SK-N-SH (cell line): ENCODE results near the gene SLC37A1. TPM values are rescaled to one million over a fixed set of nuclear protein-coding genes. Genes with fewer than 3 reads are reported as not detected.

Experiments
- CTCF ChIA-PET: fragments of 300-600, 350-600 bp; formaldehyde crosslinking; extraction: SDS; loops from one replicate; lab custom pipeline; 2021; lab: Yijun Ruan, JAX
- POLR2A ChIA-PET: fragments of 350-600 bp; sonication (Branson Sonifier 250); formaldehyde crosslinking; extraction: SDS; loops from one replicate; lab custom pipeline; 2020; ENCODE audit warnings: antibody characterized with exemption, inconsistent platforms; lab: Yijun Ruan, JAX
- DNase-seq: peaks from one replicate; pipeline ENCODE4 v3.0.0; 2012
- H2AFZ ChIP-seq: fragments of 200-600 bp; sonication (generic); 2 replicates; pipeline ENCODE4 v1.8.1; 2016; ENCODE audit warnings: antibody characterized with exemption, mild to moderate bottlenecking, low read depth
- H3F3A ChIP-seq: fragments of 200-600 bp; sonication (generic); replicated peaks from 2 replicates; pipeline ENCODE3; 2016; ENCODE audit warnings: antibody characterized with exemption, mild to moderate bottlenecking; ENCODE audit not compliant: insufficient read depth
- H3K27ac ChIP-seq, 2 experiments: fragments of 200-500 bp in 1 of 2; fragments of 200-600 bp in 1 of 2; sonication (Bioruptor generic) in 1 of 2; sonication (generic), shearing (Covaris generic) in 1 of 2; 2 replicates each; pipeline versions ENCODE4 v1.5.1 to v1.6.1; 2014 to 2016; ENCODE audit warnings: low read depth in 2 of 2, inconsistent platforms in 1 of 2, low read length in 1 of 2, mild to moderate bottlenecking in 1 of 2, mixed read lengths in 1 of 2
- H3K27me3 ChIP-seq: fragments of 200-600 bp; sonication (generic), shearing (Covaris generic); 2 replicates; pipeline ENCODE4 v1.6.1; 2016; ENCODE audit warnings: mixed run types; ENCODE audit not compliant: insufficient read depth
- H3K36me3 ChIP-seq, 2 experiments: fragments of 200-500 bp in 1 of 2; fragments of 200-600 bp in 1 of 2; sonication (Bioruptor generic) in 1 of 2; sonication (generic) in 1 of 2; replicated peaks in 1 of 2; 2 replicates each; pipeline versions ENCODE3 to v1.5.1; 2014 to 2016; ENCODE audit warnings: low read length in 1 of 2, mild to moderate bottlenecking in 1 of 2; ENCODE audit not compliant: insufficient read depth in 2 of 2, control insufficient read depth in 1 of 2
- H3K4me1 ChIP-seq, 2 experiments: fragments of 200-500 bp in 1 of 2; fragments of 200-600 bp in 1 of 2; sonication (Bioruptor generic) in 1 of 2; sonication (generic), shearing (Covaris generic) in 1 of 2; 2 replicates each; pipeline versions ENCODE4 v1.5.1 to v1.6.1; 2014 to 2016; ENCODE audit warnings: low read depth in 1 of 2, low read length in 1 of 2, mixed run types in 1 of 2; ENCODE audit not compliant: insufficient read depth in 2 of 2, control insufficient read depth in 1 of 2
- H3K4me2 ChIP-seq: fragments of 200-600 bp; sonication (generic), shearing (Covaris generic); 2 replicates; pipeline ENCODE4 v1.6.1; 2017; ENCODE audit warnings: mixed run types
- H3K4me3 ChIP-seq, 2 experiments: fragments of 200-500 bp in 1 of 2; fragments of 200-600 bp in 1 of 2; sonication (Bioruptor generic) in 1 of 2; sonication (generic), shearing (Covaris generic) in 1 of 2; 2 replicates each; pipeline versions ENCODE4 v1.5.1 to v1.8.1; 2014 to 2016; ENCODE audit warnings: low read depth in 2 of 2, inconsistent platforms in 1 of 2, low read length in 1 of 2, mild to moderate bottlenecking in 1 of 2, mixed read lengths in 1 of 2, moderate library complexity in 1 of 2
- H3K79me2 ChIP-seq: fragments of 200-600 bp; sonication (generic); 2 replicates; pipeline ENCODE4 v1.8.1; 2017; ENCODE audit warnings: mild to moderate bottlenecking; ENCODE audit not compliant: insufficient read depth
- H3K9ac ChIP-seq: fragments of 200-600 bp; sonication (generic); 2 replicates; pipeline ENCODE4 v1.6.1; 2017; ENCODE audit warnings: mixed run types
- H3K9me2 ChIP-seq: fragments of 200-600 bp; sonication (generic); 2 replicates; pipeline ENCODE4 v1.6.1; 2017; ENCODE audit warnings: mixed run types
- H3K9me3 ChIP-seq: fragments of 200-600 bp; sonication (generic); 2 replicates; pipeline ENCODE4 v1.6.1; 2017; ENCODE audit warnings: mixed run types, mild to moderate bottlenecking, moderate library complexity
- H4K20me1 ChIP-seq: fragments of 200-600 bp; sonication (generic); 2 replicates; pipeline ENCODE4 v1.6.1; 2017; ENCODE audit warnings: mild to moderate bottlenecking, mixed run types; ENCODE audit not compliant: insufficient read depth
- CHD2 ChIP-seq: fragments of 150-350 bp; IDR thresholded peaks from 2 replicates; pipeline ENCODE4 v1.6.1; 2018; ENCODE audit warnings: low read length; ENCODE audit not compliant: partially characterized antibody
- CTCF ChIP-seq: fragments of 200-600 bp; sonication (generic); IDR thresholded peaks from 2 replicates; pipeline ENCODE4 v1.6.1; 2017; ENCODE audit warnings: antibody characterized with exemption, mild to moderate bottlenecking, moderate library complexity
- EP300 ChIP-seq, 2 experiments: IDR thresholded peaks; 2 replicates each; pipeline versions ENCODE4 v1.4.0 to v1.6.1; 2012; ENCODE audit warnings: borderline replicate concordance in 1 of 2, low read depth in 1 of 2, low read length in 1 of 2
- EZH2phosphoT487 ChIP-seq: fragments of 200-600 bp; sonication (generic); IDR thresholded peaks from 2 replicates; pipeline ENCODE4 v1.6.1; 2017; ENCODE audit warnings: low read depth, mixed run types, mild to moderate bottlenecking, antibody characterized with exemption, moderate library complexity, borderline replicate concordance
- FOSL2 ChIP-seq: IDR thresholded peaks from 2 replicates; pipeline ENCODE4 v1.4.0; 2012; ENCODE audit warnings: low read depth, mild to moderate bottlenecking, moderate library complexity, borderline replicate concordance
- IRF3 ChIP-seq: fragments of 150-350 bp; IDR thresholded peaks from 2 replicates; pipeline ENCODE4 v1.6.1; 2016; ENCODE audit warnings: mild to moderate bottlenecking, low read depth, low read length
- JUND ChIP-seq: IDR thresholded peaks from 2 replicates; pipeline ENCODE4 v1.4.0; 2012
- MAX ChIP-seq: IDR thresholded peaks from 2 replicates; pipeline ENCODE4 v1.4.0; 2012; ENCODE audit warnings: low read depth
- MEF2A ChIP-seq: IDR thresholded peaks from 2 replicates; pipeline ENCODE4 v1.4.0; 2012; ENCODE audit warnings: low read depth, borderline replicate concordance
- NFIC ChIP-seq: IDR thresholded peaks from 2 replicates; pipeline ENCODE4 v1.4.0; 2012; ENCODE audit warnings: borderline replicate concordance
- NRF1 ChIP-seq: IDR thresholded peaks from 2 replicates; pipeline ENCODE4 v1.6.1; 2012; ENCODE audit warnings: low read depth, mild to moderate bottlenecking, low read length
- PBX3 ChIP-seq: IDR thresholded peaks from 2 replicates; pipeline ENCODE4; 2012
- POLR2AphosphoS5 ChIP-seq: IDR thresholded peaks from 2 replicates; pipeline ENCODE4 v1.6.1; 2012; ENCODE audit warnings: low read depth, low read length
- REST ChIP-seq: IDR thresholded peaks from 2 replicates; pipeline ENCODE4 v1.6.1; 2012; ENCODE audit warnings: mild to moderate bottlenecking, low read depth, low read length, moderate library complexity
- RFX5 ChIP-seq: IDR thresholded peaks from 2 replicates; pipeline ENCODE4 v1.6.1; 2012; ENCODE audit warnings: mild to moderate bottlenecking, improper control_type of control experiment, low read length
- TAF1 ChIP-seq: IDR thresholded peaks from 2 replicates; pipeline ENCODE4 v1.6.1; 2012; ENCODE audit warnings: low read depth, mild to moderate bottlenecking, low read length, moderate library complexity, borderline replicate concordance
- YY1 ChIP-seq: IDR thresholded peaks from 2 replicates; pipeline ENCODE4 v1.4.0; 2012; ENCODE audit warnings: low read depth, mild to moderate bottlenecking
- WGBS: methylation state at CpG from one replicate; pipeline ENCODE4 v1.1.6; 2017; ENCODE audit warnings: low lambda C conversion rate; 5-methylcytosine and 5-hydroxymethylcytosine counted together
- polyA plus RNA-seq, 3 experiments: library from polyadenylated mRNA; depleted of rRNA; stranded (reverse); fragments of >200 nt; gene quantifications; 2 replicates each; pipeline ENCODE4 v1.2.3, GENCODE V29; 2012

SLC37A1 gene
- polyA plus RNA-seq, 1 of the 3 experiments (the other 2 are of a cell fraction): 2.8 TPM

GRCh38 chr21:42579456-42580075, 65.9 kb downstream of the SLC37A1 start:
- no peak for TF ChIP-seq MAX
- TF ChIP-seq IRF3: no peak
- no peak for TF ChIP-seq POLR2AphosphoS5
- no peak for TF ChIP-seq NRF1
- no peak for TF ChIP-seq REST
- TF ChIP-seq EZH2phosphoT487: no peak
- no peak for TF ChIP-seq FOSL2
- TF ChIP-seq NFIC: no peak
- no peak for TF ChIP-seq TAF1
- TF ChIP-seq JUND: no peak
- no peak for TF ChIP-seq EP300 (IDR thresholded peaks at IDR 0.05; ENCODE audit: borderline replicate concordance in 1 of 2, low read depth in 1 of 2, low read length in 1 of 2)
- TF ChIP-seq YY1: no peak
- TF ChIP-seq RFX5: no peak
- TF ChIP-seq CHD2: no peak
- no peak for TF ChIP-seq PBX3
- TF ChIP-seq MEF2A: no peak
- no peak for TF ChIP-seq CTCF

More at GRCh38 chr21:42579456-42580075, 65.9 kb downstream of the SLC37A1 start:
- Histone ChIP-seq H4K20me1 (no peaks in the 10 kb centered on the region), H3K27me3 (no peaks in the 10 kb centered on the region), H3K9ac (no peak overlapping the region), H3K4me1 (no peaks in the 10 kb centered on the region), H3K9me3 (peaks cover 7% of the 10 kb centered on the region), H3K79me2 (no peaks in the 10 kb centered on the region), H2AFZ (no peak overlapping the region), H3K9me2 (no peaks in the 10 kb centered on the region), H3F3A (no peaks in the 10 kb centered on the region), H3K4me2 (no peak overlapping the region), H3K36me3 (no peaks in the 10 kb centered on the region), H3K4me3 (no peak overlapping the region), H3K27ac (no peak overlapping the region)
- ChIA-PET POLR2A (no interaction called here), CTCF (interaction anchor here (1.2 to 4.8 kb wide), 3 partner anchors 14 to 270 kb away, joined by 3 to 29 read pairs (median 10); no protein-coding TSS in a partner anchor)
- 70% methylated on average over 13 of the region's 22 CpGs for WGBS
- DNase-seq: no peak
